Right hindlimb (tissue), 1 donor: ENCODE measurements around the gene URM1.
A peak's percentile ranks its signal among the peaks of the same experiment; 100 is the strongest.
"Not testable (repeated sequence)": the region's sequence is repeated elsewhere in the genome, so short reads cannot be mapped to it uniquely, and the experiment has no call there.

ENCODE experiments used
- DNase-seq: peaks from one replicate; pipeline ENCODE4 v3.0.0-alpha.2; 2018

URM1 gene

GRCh38 chr9:128411364-128412119 is 40.4 kb downstream of the URM1 start:
- peak; percentile 74 for DNase-seq

- peak; percentile 82 for DNase-seq
Observed at GRCh38 chr9:128412120-128412790, 41.1 kb downstream of the URM1 start.

GRCh38 chr9:128413728-128414127 is 42.6 kb downstream of the URM1 start:
- not testable (repeated sequence) for DNase-seq

GRCh38 chr9:128414461-128414860 is 43.3 kb downstream of the URM1 start:
- DNase-seq = no peak

- DNase-seq = no peak
Observed at GRCh38 chr9:128415281-128415680, 44.1 kb downstream of the URM1 start.

GRCh38 chr9:128416014-128416413 is 44.8 kb downstream of the URM1 start:
- no peak for DNase-seq

- no peak for DNase-seq
Observed at GRCh38 chr9:128416432-128417019, 45.4 kb downstream of the URM1 start.

- no peak for DNase-seq
Observed at GRCh38 chr9:128419061-128419925, 48.1 kb downstream of the URM1 start.

- DNase-seq = peak; percentile 87
Observed at GRCh38 chr9:128420060-128420650, 49.0 kb downstream of the URM1 start.

GRCh38 chr9:128420651-128421481 is 49.7 kb downstream of the URM1 start, which contains the start of gene CERCAM:
TSS of gene CERCAM (plus strand) at chr9:128420857. CDS start at chr9:128420878, 21 bp downstream.
- DNase-seq = peak; percentile 86

GRCh38 chr9:128421482-128421996 is 50.4 kb downstream of the URM1 start:
- DNase-seq = peak; percentile 57

GRCh38 chr9:128422022-128422782 is 51.0 kb downstream of the URM1 start:
- not testable (repeated sequence) for DNase-seq

- DNase-seq = no peak
Observed at GRCh38 chr9:128422783-128423150, 51.6 kb downstream of the URM1 start.

- DNase-seq = not testable (repeated sequence)
Observed at GRCh38 chr9:128423356-128423755, 52.2 kb downstream of the URM1 start.

GRCh38 chr9:128424268-128424780 is 53.1 kb downstream of the URM1 start:
- no peak for DNase-seq

GRCh38 chr9:128428644-128429512 is 57.7 kb downstream of the URM1 start:
- DNase-seq = no peak

GRCh38 chr9:128429513-128430086 is 58.4 kb downstream of the URM1 start:
- DNase-seq = no peak

- no peak for DNase-seq
Observed at GRCh38 chr9:128431207-128431606, 60.0 kb downstream of the URM1 start.

- no peak for DNase-seq
Observed at GRCh38 chr9:128434340-128434739, 63.2 kb downstream of the URM1 start.
